ENCODE data around the gene IFNA2.

GRCh38 chr9:21381448-21382339, 3.5 kb downstream of the IFNA2 start:
- TF ChIP-seq, protein P1, sequence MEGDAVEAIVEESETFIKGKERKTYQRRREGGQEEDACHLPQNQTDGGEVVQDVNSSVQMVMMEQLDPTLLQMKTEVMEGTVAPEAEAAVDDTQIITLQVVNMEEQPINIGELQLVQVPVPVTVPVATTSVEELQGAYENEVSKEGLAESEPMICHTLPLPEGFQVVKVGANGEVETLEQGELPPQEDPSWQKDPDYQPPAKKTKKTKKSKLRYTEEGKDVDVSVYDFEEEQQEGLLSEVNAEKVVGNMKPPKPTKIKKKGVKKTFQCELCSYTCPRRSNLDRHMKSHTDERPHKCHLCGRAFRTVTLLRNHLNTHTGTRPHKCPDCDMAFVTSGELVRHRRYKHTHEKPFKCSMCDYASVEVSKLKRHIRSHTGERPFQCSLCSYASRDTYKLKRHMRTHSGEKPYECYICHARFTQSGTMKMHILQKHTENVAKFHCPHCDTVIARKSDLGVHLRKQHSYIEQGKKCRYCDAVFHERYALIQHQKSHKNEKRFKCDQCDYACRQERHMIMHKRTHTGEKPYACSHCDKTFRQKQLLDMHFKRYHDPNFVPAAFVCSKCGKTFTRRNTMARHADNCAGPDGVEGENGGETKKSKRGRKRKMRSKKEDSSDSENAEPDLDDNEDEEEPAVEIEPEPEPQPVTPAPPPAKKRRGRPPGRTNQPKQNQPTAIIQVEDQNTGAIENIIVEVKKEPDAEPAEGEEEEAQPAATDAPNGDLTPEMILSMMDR (conservative IDR thresholded peaks at IDR 0.05 in 1 of 2, IDR thresholded peaks at IDR 0.05 in 1 of 2; ENCODE audit: extremely low read depth in 1 of 2, insufficient read depth in 1 of 2, low read depth in 1 of 2, low read length in 2 of 2), result no peak
- TF ChIP-seq EZH2 (IDR thresholded peaks at IDR 0.05; ENCODE audit: borderline replicate concordance, low read length), result no peak
